Measurements from ENCODE around the gene STT3A. TPM values are rescaled to one million over a fixed set of nuclear protein-coding genes. Genes with fewer than 3 reads are reported as not detected.

STT3A gene
- total RNA-seq, 2 experiments from 2014 or later: 45.5 to 46.8 TPM

Other genes starting within 250 kb of the STT3A start
- gene FEZ1, start 96.6 kb upstream of the STT3A start, total RNA-seq: 1 to 10 TPM; 3.7 to 4.0 TPM
- gene EI24, start 23.4 kb upstream of the STT3A start, total RNA-seq: 10 to 100 TPM; 20.5 to 22.4 TPM
- gene CHEK1, start 32.3 kb downstream of the STT3A start, total RNA-seq: 1 to 10 TPM; 8.1 to 8.7 TPM
- gene ACRV1, start 88.0 kb downstream of the STT3A start, total RNA-seq: not detected
- not detected for gene PATE1, start 153.4 kb downstream of the STT3A start, total RNA-seq
- gene PATE2, start 186.0 kb downstream of the STT3A start, total RNA-seq: not detected
- gene PATE3, start 195.3 kb downstream of the STT3A start, total RNA-seq: not detected
- gene PATE4, start 240.5 kb downstream of the STT3A start, total RNA-seq: not detected

All from CD8-positive, alpha-beta T cell (primary cell).